Raji (cell line): ENCODE data around the gene EEF1E1.

Source experiments
- POLR2A ChIP-seq: IDR thresholded peaks from 2 replicates; pipeline ENCODE4 v1.6.1; 2011; ENCODE audit warnings: low read depth, low read length, control low read depth; ENCODE audit not compliant: insufficient read depth

Gene EEF1E1

GRCh38 chr6:8057793-8058192 is 44.6 kb downstream of the EEF1E1 start:
- TF ChIP-seq POLR2A, result no peak

- TF ChIP-seq POLR2A, result no peak
Observed at GRCh38 chr6:8057263-8057662, 45.1 kb downstream of the EEF1E1 start.

GRCh38 chr6:8054276-8054675 is 48.1 kb downstream of the EEF1E1 start:
- TF ChIP-seq POLR2A, result no peak

GRCh38 chr6:8047541-8048292 is 54.6 kb downstream of the EEF1E1 start:
- no peak for TF ChIP-seq POLR2A

- TF ChIP-seq POLR2A, result no peak
Observed at GRCh38 chr6:8043221-8043620, 59.1 kb downstream of the EEF1E1 start.

- TF ChIP-seq POLR2A, result no peak
Observed at GRCh38 chr6:8041913-8042583, 60.3 kb downstream of the EEF1E1 start.

GRCh38 chr6:8030920-8031319 is 71.4 kb downstream of the EEF1E1 start:
- TF ChIP-seq POLR2A, result no peak
